SJSA1 (cell line): ENCODE data around the gene ZFAND4. TPM values are rescaled to one million over a fixed set of nuclear protein-coding genes. Genes with fewer than 3 reads are reported as not detected.
"Not testable (repeated sequence)": the region's sequence is repeated elsewhere in the genome, so short reads cannot be mapped to it uniquely, and the experiment has no call there.

Experiments
- DNase-seq, 2 experiments: peaks; one replicate each; pipeline ENCODE4 v3.0.0-alpha.2; 2015 to 2020; ENCODE audit warnings: low spot score in 2 of 2, low read depth in 1 of 2
- H3K27ac ChIP-seq: fragments of 250-450 bp; sonication (Bioruptor Pico); 2 replicates; pipeline ENCODE4 v1.5.1; 2020; ENCODE audit warnings: mild to moderate bottlenecking, moderate library complexity
- H3K27me3 ChIP-seq: fragments of 250-450 bp; sonication (Bioruptor Pico); replicated peaks from 2 replicates; pipeline ENCODE4 v1.5.1; 2020; ENCODE audit warnings: mild to moderate bottlenecking, moderate library complexity
- H3K36me3 ChIP-seq: fragments of 250-450 bp; sonication (Bioruptor Pico); 2 replicates; pipeline ENCODE4 v1.5.1; 2020; ENCODE audit warnings: mild to moderate bottlenecking
- H3K4me1 ChIP-seq: fragments of 250-450 bp; sonication (Bioruptor Pico); replicated peaks from 2 replicates; pipeline ENCODE4 v1.6.1; 2021; ENCODE audit warnings: mild to moderate bottlenecking
- H3K4me3 ChIP-seq: fragments of 250-450 bp; sonication (Bioruptor Pico); 2 replicates; pipeline ENCODE4 v1.5.1; 2020; ENCODE audit warnings: mild to moderate bottlenecking
- H3K9me3 ChIP-seq: fragments of 250-450 bp; sonication (Bioruptor Pico); replicated peaks from 2 replicates; pipeline ENCODE4 v1.5.1; 2020; ENCODE audit warnings: mild to moderate bottlenecking
- total RNA-seq: library from RNA; depleted of rRNA; stranded (reverse); fragments of >200 nt; shearing (Covaris generic); gene quantifications from 2 replicates; pipeline ENCODE4 v1.2.3, GENCODE V29; 2014

ZFAND4 gene
- total RNA-seq, 1 experiment from 2014 or later, result 15.1 TPM

- Histone ChIP-seq H3K4me3 (no peak overlapping the region), H3K9me3 (no peaks in the 10 kb centered on the region), H3K27me3 (no peaks in the 10 kb centered on the region), H3K36me3 (0 out of 2 replicates have a peak, but pooled peaks cover 2% of the 10 kb centered on the region), H3K27ac (no peak overlapping the region), H3K4me1 (no peaks in the 10 kb centered on the region)
- no peak for DNase-seq
These were observed 17.4 kb downstream of the ZFAND4 start for GRCh38 chr10:45655219-45655618.

DNA sequence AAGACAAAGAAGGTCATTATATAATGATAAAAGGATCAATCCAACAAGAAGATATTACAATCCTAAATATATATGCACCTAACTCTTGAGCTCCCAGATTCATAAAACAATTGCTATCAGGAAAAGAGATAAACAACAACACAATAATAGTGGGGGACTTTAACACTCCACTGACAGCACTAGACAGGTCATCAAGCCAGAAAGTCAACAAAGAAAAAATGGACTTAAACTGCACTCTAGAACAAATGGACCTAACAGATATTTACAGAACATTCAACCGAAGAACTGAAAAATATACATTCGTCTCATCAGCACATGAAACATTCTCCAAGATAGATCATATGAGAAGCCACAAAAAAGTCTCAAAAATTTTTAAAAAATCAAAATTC, 17.8 kb downstream of the ZFAND4 start:
- not testable (repeated sequence) for H3K4me3 ChIP-seq, H3K27ac ChIP-seq, H3K9me3 ChIP-seq, H3K4me1 ChIP-seq, H3K27me3 ChIP-seq, DNase-seq, H3K36me3 ChIP-seq

DNA sequence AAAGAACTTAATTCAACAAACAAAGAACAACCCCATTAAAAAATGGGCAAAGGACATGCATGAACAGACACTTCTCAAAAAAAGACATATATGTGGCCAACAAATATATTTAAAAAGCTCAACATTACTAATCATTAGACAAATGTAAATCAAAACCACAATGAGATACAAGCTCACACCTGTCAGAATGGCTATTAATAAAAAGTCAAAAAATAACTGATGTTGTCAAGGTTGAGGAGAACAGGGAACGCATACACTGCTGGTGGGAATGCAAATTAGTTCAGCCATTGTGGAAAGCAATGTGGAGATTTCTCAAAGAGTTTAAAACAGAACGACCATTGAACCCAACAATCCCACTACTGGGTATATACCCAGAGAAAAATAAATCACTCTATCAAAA, 19.1 kb downstream of the ZFAND4 start:
- Histone ChIP-seq H3K4me1 (no peaks in the 10 kb centered on the region), H3K9me3 (no peaks in the 10 kb centered on the region), H3K4me3 (no peak overlapping the region), H3K36me3 (peaks cover 2% of the 10 kb centered on the region; the same call in 1 of the 2 replicates), H3K27me3 (no peaks in the 10 kb centered on the region), H3K27ac (no peak overlapping the region)
- DNase-seq, result no peak

- no peaks in the 10 kb centered on the region for H3K27me3 ChIP-seq
- peaks cover 4% of the 10 kb centered on the region; the same call in 1 of the 2 replicates for H3K36me3 ChIP-seq
- no peaks in the 10 kb centered on the region for H3K4me1 ChIP-seq
- no peak overlapping the region for H3K4me3 ChIP-seq
- H3K27ac ChIP-seq, result no peak overlapping the region
- DNase-seq, result no peak
- no peaks in the 10 kb centered on the region for H3K9me3 ChIP-seq
These were observed 20.1 kb downstream of the ZFAND4 start for GRCh38 chr10:45652511-45652910.

DNA sequence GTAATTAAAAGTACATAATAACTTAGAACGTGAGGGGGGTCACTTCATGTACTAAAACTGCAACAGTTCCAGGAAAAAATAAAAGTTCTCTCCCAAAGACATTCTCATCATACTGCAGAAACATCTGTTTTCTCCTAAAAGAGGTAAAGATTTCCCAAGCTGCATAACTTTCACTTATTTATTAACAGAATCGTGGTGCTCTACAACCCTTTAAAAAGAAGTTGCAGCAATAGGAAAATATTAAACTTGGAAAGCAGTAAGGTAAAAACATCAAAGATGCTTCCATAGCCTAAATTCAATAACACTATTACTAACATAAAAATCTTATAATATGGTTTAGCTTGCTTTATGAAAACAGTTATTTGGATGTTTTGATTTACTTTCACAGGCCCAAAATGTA, 23.3 kb downstream of the ZFAND4 start:
- no peak overlapping the region for H3K27ac ChIP-seq
- no peaks in the 10 kb centered on the region for H3K4me1 ChIP-seq
- no peaks in the 10 kb centered on the region for H3K9me3 ChIP-seq
- H3K36me3 ChIP-seq, result peaks cover 4% of the 10 kb centered on the region; the same call in 1 of the 2 replicates
- H3K27me3 ChIP-seq, result no peaks in the 10 kb centered on the region
- DNase-seq, result no peak
- H3K4me3 ChIP-seq, result no peak overlapping the region

- H3K9me3 ChIP-seq, result no peaks in the 10 kb centered on the region
- peaks cover 4% of the 10 kb centered on the region; the same call in 1 of the 2 replicates for H3K36me3 ChIP-seq
- H3K4me1 ChIP-seq, result no peaks in the 10 kb centered on the region
- DNase-seq, result no peak
- H3K4me3 ChIP-seq, result no peak overlapping the region
- no peaks in the 10 kb centered on the region for H3K27me3 ChIP-seq
- H3K27ac ChIP-seq, result no peak overlapping the region
These were observed 25.5 kb downstream of the ZFAND4 start for GRCh38 chr10:45647118-45647517.

GRCh38 chr10:45646384-45647050, 26.1 kb downstream of the ZFAND4 start:
- DNase-seq, result no peak
- H3K4me3 ChIP-seq, result no peak overlapping the region
- no peak overlapping the region for H3K27ac ChIP-seq
- no peaks in the 10 kb centered on the region for H3K27me3 ChIP-seq
- no peaks in the 10 kb centered on the region for H3K4me1 ChIP-seq
- H3K9me3 ChIP-seq, result no peaks in the 10 kb centered on the region
- peaks cover 4% of the 10 kb centered on the region; the same call in 1 of the 2 replicates for H3K36me3 ChIP-seq

DNA sequence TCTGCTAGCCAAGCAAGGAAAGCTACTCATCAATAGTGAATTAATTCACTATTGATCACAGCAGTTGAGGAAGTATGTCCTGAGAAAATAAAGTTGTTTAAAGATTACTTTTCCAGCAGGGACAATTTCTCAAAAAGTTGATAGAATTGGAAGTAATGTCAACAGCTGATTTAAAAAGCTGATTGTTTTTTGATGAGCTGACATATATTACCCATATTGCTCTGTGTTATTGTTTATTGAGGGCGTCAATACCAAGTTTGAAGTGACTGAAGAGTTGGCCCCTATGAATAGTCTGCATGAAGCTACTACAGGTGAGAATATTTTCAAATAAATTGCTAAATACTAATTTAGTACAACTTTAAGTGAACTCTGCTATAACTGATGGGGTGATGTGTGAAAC, 28.0 kb downstream of the ZFAND4 start:
- no peak overlapping the region for H3K27ac ChIP-seq
- no peak for DNase-seq
- H3K4me3 ChIP-seq, result no peak overlapping the region
- H3K27me3 ChIP-seq, result no peaks in the 10 kb centered on the region
- H3K36me3 ChIP-seq, result peaks cover 4% of the 10 kb centered on the region; the same call in 1 of the 2 replicates
- no peaks in the 10 kb centered on the region for H3K4me1 ChIP-seq
- no peaks in the 10 kb centered on the region for H3K9me3 ChIP-seq

- Histone ChIP-seq H3K27ac (no peak overlapping the region), H3K36me3 (no peaks in the 10 kb centered on the region), H3K4me3 (no peak overlapping the region), H3K4me1 (no peaks in the 10 kb centered on the region), H3K9me3 (no peaks in the 10 kb centered on the region), H3K27me3 (no peaks in the 10 kb centered on the region)
- no peak for DNase-seq
These were observed 31.6 kb downstream of the ZFAND4 start for GRCh38 chr10:45640941-45641340.

- DNase-seq, result no peak
- Histone ChIP-seq H3K36me3 (no peaks in the 10 kb centered on the region), H3K4me1 (no peaks in the 10 kb centered on the region), H3K27ac (no peak overlapping the region), H3K4me3 (no peak overlapping the region), H3K27me3 (no peaks in the 10 kb centered on the region), H3K9me3 (no peaks in the 10 kb centered on the region)
These were observed 32.5 kb downstream of the ZFAND4 start for GRCh38 chr10:45640049-45640448.

GRCh38 chr10:45627412-45628048, 45.0 kb downstream of the ZFAND4 start:
- no peaks in the 10 kb centered on the region for H3K27me3 ChIP-seq

DNA sequence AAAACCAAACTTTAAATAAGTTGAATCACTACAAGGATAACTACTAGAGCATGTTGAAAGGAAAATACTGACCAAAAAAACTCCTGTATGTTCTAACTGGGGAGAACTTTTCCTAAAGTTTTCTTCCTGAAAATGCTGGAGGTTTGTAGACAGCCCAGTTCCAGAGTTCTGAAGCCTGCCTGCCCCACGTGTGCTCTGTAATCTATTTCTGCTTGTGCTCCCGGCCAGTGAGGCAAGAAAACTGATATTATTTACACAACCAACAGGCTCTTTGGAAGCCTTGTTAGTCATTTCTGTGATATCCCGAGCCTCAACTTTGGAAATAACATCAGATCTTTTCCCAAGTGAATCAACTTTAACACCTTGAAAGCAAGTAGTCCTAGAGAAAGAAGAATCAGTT, 46.7 kb downstream of the ZFAND4 start:
- no peak for DNase-seq
- no peaks in the 10 kb centered on the region for H3K36me3 ChIP-seq
- no peaks in the 10 kb centered on the region for H3K4me1 ChIP-seq
- no peaks in the 10 kb centered on the region for H3K27me3 ChIP-seq
- H3K9me3 ChIP-seq, result no peaks in the 10 kb centered on the region
- H3K27ac ChIP-seq, result no peak overlapping the region
- no peak overlapping the region for H3K4me3 ChIP-seq

More at GRCh38 chr10:45627412-45628048, 45.0 kb downstream of the ZFAND4 start:
- no peaks in the 10 kb centered on the region for H3K4me1 ChIP-seq
- no peaks in the 10 kb centered on the region for H3K9me3 ChIP-seq
- DNase-seq, result no peak
- H3K4me3 ChIP-seq, result no peak overlapping the region
- no peaks in the 10 kb centered on the region for H3K36me3 ChIP-seq
- H3K27ac ChIP-seq, result no peak overlapping the region

- H3K36me3 ChIP-seq, result no peaks in the 10 kb centered on the region
- no peak overlapping the region for H3K4me3 ChIP-seq
- H3K27ac ChIP-seq, result no peak overlapping the region
- H3K4me1 ChIP-seq, result no peaks in the 10 kb centered on the region
- no peaks in the 10 kb centered on the region for H3K27me3 ChIP-seq
- no peaks in the 10 kb centered on the region for H3K9me3 ChIP-seq
- no peak for DNase-seq
These were observed 47.8 kb downstream of the ZFAND4 start for GRCh38 chr10:45624724-45625123.

DNA sequence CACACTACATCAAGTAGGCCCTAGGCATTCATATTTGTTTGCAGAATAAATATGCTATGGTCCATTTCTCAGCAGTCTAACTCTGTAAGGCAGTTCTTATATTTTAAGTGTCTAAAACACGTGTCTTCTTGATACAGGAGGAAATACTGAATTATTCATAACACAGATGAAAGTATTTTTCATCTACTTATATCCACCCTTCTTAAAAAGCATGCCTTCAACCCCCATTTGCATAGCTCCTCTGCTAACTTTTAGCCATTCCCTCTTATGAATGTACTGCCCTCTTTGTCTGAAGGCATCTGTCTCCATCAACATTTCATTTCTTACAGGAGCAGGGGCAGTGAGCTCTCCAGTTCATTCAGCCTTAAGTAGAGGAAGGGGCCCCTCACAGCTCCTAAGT, 57.7 kb downstream of the ZFAND4 start:
- Histone ChIP-seq H3K4me3 (no peak overlapping the region), H3K4me1 (no peaks in the 10 kb centered on the region), H3K27ac (no peak overlapping the region), H3K27me3 (no peaks in the 10 kb centered on the region), H3K36me3 (no peaks in the 10 kb centered on the region), H3K9me3 (no peaks in the 10 kb centered on the region)
- no peak for DNase-seq
